ENCODE data around the gene NCR3LG1.

The NCR3LG1 gene

DNA sequence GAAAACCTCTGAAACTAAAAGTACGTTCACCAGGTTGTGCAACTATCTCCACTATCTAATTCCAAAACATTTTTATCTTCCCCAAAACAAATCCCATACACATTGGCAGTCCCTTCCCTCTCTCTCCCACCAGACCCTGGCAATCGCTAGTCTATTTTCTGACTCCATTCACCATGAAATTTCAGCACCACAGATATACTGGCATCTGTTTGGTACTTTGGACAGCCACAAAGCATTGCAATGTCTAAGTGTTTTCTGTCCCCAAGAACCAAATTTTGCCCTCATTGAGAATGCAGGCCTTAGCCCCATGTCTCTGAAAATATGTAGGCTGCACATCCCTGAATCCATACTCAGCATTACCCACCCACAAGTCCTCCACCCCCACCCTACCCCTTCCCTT lies 64.9 kb downstream of the NCR3LG1 start:
- Histone ChIP-seq H3K4me1 (ENCODE audit: insufficient read depth, low read length, severe bottlenecking) (no peaks in the 10 kb centered on the region), H3K4me3 (ENCODE audit: low read depth, low read length, poor library complexity, severe bottlenecking) (no peak overlapping the region), H3K9me3 (ENCODE audit: low read length) (no peaks in the 10 kb centered on the region), H2AFZ (ENCODE audit: low read length) (no peak overlapping the region), H3F3A (ENCODE audit: insufficient read depth, low read length) (no peaks in the 10 kb centered on the region), H3K79me2 (ENCODE audit: insufficient read depth, low read length) (no peaks in the 10 kb centered on the region), H3K9me2 (ENCODE audit: low read depth, low read length) (no peaks in the 10 kb centered on the region), H3K9ac (ENCODE audit: low read length) (no peak overlapping the region), H3K27ac (ENCODE audit: low read depth, low read length, poor library complexity, severe bottlenecking) (no peak overlapping the region), H3K27me3 (ENCODE audit: insufficient read depth, low read length) (peaks cover 20% of the 10 kb centered on the region; the same call in 1 of the 2 replicates), H4K20me1 (ENCODE audit: insufficient read depth, low read length) (no peaks in the 10 kb centered on the region), H3K36me3 (ENCODE audit: insufficient read depth, low read length) (no peaks in the 10 kb centered on the region), H3K4me2 (ENCODE audit: low read length) (no peak overlapping the region)
- no peak for TF ChIP-seq EZH2 (IDR thresholded peaks at IDR 0.05; ENCODE audit: borderline replicate concordance, low read length)
- TF ChIP-seq, protein P1, sequence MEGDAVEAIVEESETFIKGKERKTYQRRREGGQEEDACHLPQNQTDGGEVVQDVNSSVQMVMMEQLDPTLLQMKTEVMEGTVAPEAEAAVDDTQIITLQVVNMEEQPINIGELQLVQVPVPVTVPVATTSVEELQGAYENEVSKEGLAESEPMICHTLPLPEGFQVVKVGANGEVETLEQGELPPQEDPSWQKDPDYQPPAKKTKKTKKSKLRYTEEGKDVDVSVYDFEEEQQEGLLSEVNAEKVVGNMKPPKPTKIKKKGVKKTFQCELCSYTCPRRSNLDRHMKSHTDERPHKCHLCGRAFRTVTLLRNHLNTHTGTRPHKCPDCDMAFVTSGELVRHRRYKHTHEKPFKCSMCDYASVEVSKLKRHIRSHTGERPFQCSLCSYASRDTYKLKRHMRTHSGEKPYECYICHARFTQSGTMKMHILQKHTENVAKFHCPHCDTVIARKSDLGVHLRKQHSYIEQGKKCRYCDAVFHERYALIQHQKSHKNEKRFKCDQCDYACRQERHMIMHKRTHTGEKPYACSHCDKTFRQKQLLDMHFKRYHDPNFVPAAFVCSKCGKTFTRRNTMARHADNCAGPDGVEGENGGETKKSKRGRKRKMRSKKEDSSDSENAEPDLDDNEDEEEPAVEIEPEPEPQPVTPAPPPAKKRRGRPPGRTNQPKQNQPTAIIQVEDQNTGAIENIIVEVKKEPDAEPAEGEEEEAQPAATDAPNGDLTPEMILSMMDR (IDR thresholded peaks at IDR 0.05; ENCODE audit: low read length) = no peak

DNA sequence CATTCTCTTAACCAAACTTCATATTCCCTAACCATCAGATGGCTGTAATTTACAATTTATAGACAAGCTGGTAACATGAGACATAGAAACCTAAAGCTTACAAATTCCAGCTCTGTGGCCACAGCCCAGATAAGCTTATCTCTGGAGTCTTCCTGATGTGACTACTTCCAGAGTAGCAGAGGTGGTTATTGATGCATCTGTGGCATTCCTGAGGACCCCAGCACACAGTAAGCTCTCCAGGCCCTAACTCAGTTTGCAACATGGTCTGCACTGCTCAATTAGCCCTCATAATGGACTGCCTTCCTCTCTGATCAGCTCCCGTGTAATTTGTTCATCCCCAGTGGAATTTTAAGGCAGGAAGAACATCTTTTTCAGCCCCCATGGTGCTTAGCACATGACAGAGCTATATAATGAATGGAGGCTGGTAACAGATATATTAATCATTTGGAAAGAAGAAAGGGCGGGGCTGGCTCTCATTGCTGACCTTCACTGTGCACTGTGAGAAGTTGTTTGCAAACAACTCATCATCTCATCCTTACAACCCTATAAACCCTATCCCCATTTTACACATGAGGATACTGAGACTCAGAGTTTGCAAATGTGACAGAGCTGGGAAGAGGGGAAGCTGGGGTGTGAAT lies 67.0 kb downstream of the NCR3LG1 start:
- H4K20me1 ChIP-seq (ENCODE audit: insufficient read depth, low read length) = no peaks in the 10 kb centered on the region
- no peaks in the 10 kb centered on the region for H3K9me3 ChIP-seq (ENCODE audit: low read length)
- no peaks in the 10 kb centered on the region for H3K9me2 ChIP-seq (ENCODE audit: low read depth, low read length)
- H3K4me3 ChIP-seq (ENCODE audit: low read depth, low read length, poor library complexity, severe bottlenecking) = no peak overlapping the region
- H3K36me3 ChIP-seq (ENCODE audit: insufficient read depth, low read length) = no peaks in the 10 kb centered on the region
- H3K9ac ChIP-seq (ENCODE audit: low read length) = no peak overlapping the region
- H2AFZ ChIP-seq (ENCODE audit: low read length) = no peak overlapping the region
- TF ChIP-seq, protein P1 (IDR thresholded peaks at IDR 0.05; ENCODE audit: low read length) = no peak
- TF ChIP-seq EZH2 (IDR thresholded peaks at IDR 0.05; ENCODE audit: borderline replicate concordance, low read length) = no peak
- no peaks in the 10 kb centered on the region for H3F3A ChIP-seq (ENCODE audit: insufficient read depth, low read length)
- no peak overlapping the region for H3K27ac ChIP-seq (ENCODE audit: low read depth, low read length, poor library complexity, severe bottlenecking)
- no peaks in the 10 kb centered on the region for H3K4me1 ChIP-seq (ENCODE audit: insufficient read depth, low read length, severe bottlenecking)
- H3K27me3 ChIP-seq (ENCODE audit: insufficient read depth, low read length) = peaks cover 24% of the 10 kb centered on the region; the same call in 1 of the 2 replicates
- H3K4me2 ChIP-seq (ENCODE audit: low read length) = no peak overlapping the region
- H3K79me2 ChIP-seq (ENCODE audit: insufficient read depth, low read length) = no peaks in the 10 kb centered on the region

DNA sequence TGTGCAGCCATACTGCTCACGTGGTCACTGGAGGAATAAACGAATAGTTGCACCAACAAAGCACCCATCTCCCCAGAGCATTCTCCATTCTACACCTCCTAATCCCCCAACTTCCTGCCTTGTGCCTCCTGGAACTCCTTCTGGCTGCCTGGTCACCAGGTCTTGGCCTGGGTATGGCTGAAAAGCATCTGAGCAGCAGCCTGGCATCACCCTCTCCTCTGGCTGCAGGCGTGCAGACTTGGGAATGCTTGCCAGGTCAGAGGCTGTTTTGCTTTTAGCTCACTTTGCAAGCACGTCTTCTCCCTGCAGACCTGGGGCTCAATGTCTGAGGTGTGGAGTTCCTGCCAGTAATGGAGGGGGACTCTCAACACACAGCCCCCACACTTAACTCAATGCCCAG lies 70.2 kb downstream of the NCR3LG1 start:
- Histone ChIP-seq H3K4me3 (ENCODE audit: low read depth, low read length, poor library complexity, severe bottlenecking) (no peak overlapping the region), H3K36me3 (ENCODE audit: insufficient read depth, low read length) (no peaks in the 10 kb centered on the region), H3K9ac (ENCODE audit: low read length) (no peak overlapping the region), H4K20me1 (ENCODE audit: insufficient read depth, low read length) (no peaks in the 10 kb centered on the region), H3K9me3 (ENCODE audit: low read length) (no peaks in the 10 kb centered on the region), H3K27me3 (ENCODE audit: insufficient read depth, low read length) (peaks cover 30% of the 10 kb centered on the region; the same call in 1 of the 2 replicates), H3K79me2 (ENCODE audit: insufficient read depth, low read length) (no peaks in the 10 kb centered on the region), H3K27ac (ENCODE audit: low read depth, low read length, poor library complexity, severe bottlenecking) (no peak overlapping the region), H2AFZ (ENCODE audit: low read length) (no peak overlapping the region), H3K4me2 (ENCODE audit: low read length) (no peak overlapping the region), H3F3A (ENCODE audit: insufficient read depth, low read length) (no peaks in the 10 kb centered on the region), H3K4me1 (ENCODE audit: insufficient read depth, low read length, severe bottlenecking) (no peaks in the 10 kb centered on the region), H3K9me2 (ENCODE audit: low read depth, low read length) (no peaks in the 10 kb centered on the region)
- TF ChIP-seq, protein P1 (IDR thresholded peaks at IDR 0.05; ENCODE audit: low read length) = no peak
- TF ChIP-seq EZH2 (IDR thresholded peaks at IDR 0.05; ENCODE audit: borderline replicate concordance, low read length) = no peak

All from OCI-LY1 (cell line).